GM12874 (cell line): ENCODE data around the gene CUBN.

Source experiments
- CTCF ChIP-seq: IDR thresholded peaks from 2 replicates; pipeline ENCODE4 v1.5.1; 2011; ENCODE audit warnings: low read depth, mild to moderate bottlenecking, control low read depth, low read length, moderate library complexity; ENCODE audit not compliant: insufficient read depth

Gene CUBN

DNA sequence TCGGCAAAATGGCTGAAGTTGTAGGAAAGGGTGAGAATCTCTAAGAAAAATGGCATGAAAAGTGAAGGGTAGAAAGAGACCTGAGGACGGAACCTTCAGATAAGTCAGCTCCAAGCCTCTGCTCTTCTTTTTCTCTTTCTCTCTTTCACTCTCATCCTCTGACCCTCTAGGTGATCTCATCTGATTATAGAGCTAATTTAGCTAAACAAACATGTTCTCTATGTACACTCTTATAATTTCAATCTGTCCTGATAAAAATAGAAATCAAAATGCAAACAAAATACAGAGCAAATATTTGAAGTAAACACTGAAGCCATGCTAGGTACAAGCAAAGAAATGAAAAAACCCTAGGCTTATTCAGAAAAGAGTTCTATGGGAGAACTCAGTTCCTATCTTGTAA lies 14.4 kb upstream of the CUBN start:
- TF ChIP-seq CTCF, result no peak

GRCh38 chr10:17143055-17143690 lies 13.6 kb upstream of the CUBN start:
- TF ChIP-seq CTCF, result no peak

- TF ChIP-seq CTCF, result no peak
Measured at GRCh38 chr10:17141504-17142229, 12.1 kb upstream of the CUBN start.

- TF ChIP-seq CTCF, result no peak
Measured at GRCh38 chr10:17140386-17140761, 10.8 kb upstream of the CUBN start.

- TF ChIP-seq CTCF, result no peak
Measured at GRCh38 chr10:17138460-17139042, 8.9 kb upstream of the CUBN start.

GRCh38 chr10:17134737-17135260 lies 5.2 kb upstream of the CUBN start:
- no peak for TF ChIP-seq CTCF

- TF ChIP-seq CTCF, result no peak
Measured at GRCh38 chr10:17134282-17134681, 4.7 kb upstream of the CUBN start.
